NCI-H460 (cell line): ENCODE results near the gene ID4. TPM values are rescaled to one million over a fixed set of nuclear protein-coding genes. Genes with fewer than 3 reads are reported as not detected.

Source experiments
- DNase-seq: peaks from one replicate; pipeline ENCODE4 v3.0.0-alpha.2; 2016; ENCODE audit warnings: low read depth; ENCODE audit errors: extremely low read depth
- total RNA-seq: library from RNA; depleted of rRNA; stranded (reverse); fragments of >200 nt; shearing (Covaris generic); gene quantifications from 2 replicates; pipeline ENCODE4 v1.2.3, GENCODE V29; 2014

Gene ID4
- total RNA-seq, 1 experiment from 2014 or later, result 0.57 TPM

DNA sequence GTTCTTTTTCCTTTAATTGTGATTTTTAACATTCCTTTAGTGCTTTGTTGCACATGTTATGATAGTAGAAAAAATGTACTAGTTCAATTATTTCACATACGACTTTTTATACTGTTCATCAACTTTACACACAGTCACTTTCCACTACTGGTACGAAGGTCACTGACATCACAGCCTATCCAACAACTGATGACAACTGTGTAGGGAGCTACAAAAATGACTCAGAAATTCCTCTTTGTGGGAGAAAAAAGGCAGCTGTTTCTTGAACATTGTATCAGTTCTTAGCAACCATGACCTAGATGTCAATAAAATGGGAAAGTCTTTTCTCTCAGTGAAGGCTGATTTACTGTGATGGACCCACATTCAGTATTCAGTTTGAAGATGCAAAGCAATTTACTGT, 7.0 kb upstream of the ID4 start:
- no peak for DNase-seq

DNA sequence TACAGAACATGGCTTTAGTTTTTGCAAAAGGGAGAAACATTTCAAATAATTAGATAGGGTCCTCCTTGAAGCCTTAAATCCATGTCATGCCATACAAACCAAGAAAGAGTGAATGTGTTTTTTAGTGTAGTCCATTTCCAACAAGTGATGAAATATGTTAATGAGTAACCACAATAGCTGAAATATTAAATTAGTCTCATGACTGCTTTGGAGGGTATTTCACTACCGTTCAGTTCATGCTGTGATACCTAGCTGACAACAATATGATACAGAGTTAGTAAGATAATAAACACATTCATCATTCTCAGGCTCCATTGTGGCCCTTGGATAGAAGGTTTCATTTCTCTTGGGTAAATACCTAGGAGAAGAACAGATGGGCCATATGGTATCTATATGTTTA, 5.8 kb upstream of the ID4 start:
- DNase-seq, result no peak

DNA sequence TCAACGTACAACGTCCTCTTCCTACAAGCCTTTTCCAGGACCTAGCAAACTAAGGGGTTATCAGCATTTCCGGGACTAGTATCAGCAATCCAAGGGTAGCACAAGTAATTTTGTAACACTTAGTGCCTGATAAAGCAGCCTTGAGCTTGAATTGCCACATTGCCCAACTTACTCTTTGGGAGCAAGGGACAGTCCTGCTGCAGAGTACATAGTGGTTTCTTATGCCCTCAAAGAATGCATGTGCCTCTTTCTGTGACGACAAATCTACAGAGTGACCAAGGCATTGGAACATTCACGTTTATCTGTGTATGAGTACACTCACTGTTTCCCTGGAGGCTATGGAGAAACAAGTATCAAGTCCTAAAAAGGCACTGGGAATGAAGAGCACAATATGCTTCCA, 3.2 kb upstream of the ID4 start:
- DNase-seq, result no peak

DNA sequence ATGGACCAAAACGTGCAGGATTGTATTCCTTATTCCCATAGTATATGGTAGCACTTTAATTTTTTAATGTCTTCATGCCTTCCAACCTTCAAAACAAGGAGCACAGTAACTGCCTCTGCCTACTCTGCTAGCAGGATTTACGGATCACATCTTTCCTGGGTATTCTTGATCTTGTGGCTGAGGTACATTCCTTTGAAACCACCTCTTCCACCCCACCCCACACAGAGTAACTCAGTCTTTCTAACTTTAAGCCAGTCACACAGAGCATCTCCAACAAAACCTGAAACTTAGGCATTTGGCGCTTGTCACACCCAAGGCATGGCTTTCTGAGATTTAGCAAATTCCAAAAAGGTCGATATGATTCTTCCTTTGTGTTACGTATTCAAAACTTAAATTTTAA, 2.3 kb upstream of the ID4 start:
- no peak for DNase-seq

DNA sequence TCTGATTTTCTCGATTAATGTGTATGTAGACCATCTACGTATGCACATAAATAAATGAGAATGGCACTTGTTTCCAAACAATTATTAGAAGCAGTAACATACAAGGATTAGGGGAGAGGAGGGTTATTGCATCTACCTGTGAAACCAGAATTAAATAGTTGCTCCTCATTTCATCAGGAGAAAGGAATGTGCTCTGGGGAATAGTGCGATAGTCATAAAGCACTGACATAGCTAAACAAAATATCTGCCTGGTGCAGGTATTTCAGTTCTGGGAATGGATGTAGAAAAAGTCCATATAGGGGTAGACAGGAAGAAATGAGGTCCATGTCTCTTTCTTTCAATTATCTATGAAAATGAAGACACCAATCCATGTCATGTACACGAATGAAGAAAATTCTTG, 1.6 kb upstream of the ID4 start:
- DNase-seq, result no peak

DNA sequence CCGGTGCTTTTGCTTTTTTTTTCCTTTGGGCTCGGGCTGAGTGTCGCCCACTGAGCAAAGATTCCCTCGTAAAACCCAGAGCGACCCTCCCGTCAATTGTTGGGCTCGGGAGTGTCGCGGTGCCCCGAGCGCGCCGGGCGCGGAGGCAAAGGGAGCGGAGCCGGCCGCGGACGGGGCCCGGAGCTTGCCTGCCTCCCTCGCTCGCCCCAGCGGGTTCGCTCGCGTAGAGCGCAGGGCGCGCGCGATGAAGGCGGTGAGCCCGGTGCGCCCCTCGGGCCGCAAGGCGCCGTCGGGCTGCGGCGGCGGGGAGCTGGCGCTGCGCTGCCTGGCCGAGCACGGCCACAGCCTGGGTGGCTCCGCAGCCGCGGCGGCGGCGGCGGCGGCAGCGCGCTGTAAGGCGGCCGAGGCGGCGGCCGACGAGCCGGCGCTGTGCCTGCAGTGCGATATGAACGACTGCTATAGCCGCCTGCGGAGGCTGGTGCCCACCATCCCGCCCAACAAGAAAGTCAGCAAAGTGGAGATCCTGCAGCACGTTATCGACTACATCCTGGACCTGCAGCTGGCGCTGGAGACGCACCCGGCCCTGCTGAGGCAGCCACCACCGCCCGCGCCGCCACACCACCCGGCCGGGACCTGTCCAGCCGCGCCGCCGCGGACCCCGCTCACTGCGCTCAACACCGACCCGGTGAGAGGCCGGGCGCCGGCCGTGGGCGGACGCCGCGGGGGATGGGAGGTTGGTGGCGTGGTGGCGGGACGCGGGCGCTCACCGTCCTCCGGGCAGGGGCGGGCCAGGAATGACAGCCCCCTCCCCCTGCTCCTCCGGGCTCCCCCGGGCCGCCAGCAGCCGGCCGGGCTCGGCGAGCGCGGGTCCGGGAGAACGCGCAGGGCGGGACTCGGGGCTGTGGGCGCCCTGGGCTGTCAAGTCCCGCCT, 606 bp downstream of the ID4 start:
- DNase-seq, result no peak

DNA sequence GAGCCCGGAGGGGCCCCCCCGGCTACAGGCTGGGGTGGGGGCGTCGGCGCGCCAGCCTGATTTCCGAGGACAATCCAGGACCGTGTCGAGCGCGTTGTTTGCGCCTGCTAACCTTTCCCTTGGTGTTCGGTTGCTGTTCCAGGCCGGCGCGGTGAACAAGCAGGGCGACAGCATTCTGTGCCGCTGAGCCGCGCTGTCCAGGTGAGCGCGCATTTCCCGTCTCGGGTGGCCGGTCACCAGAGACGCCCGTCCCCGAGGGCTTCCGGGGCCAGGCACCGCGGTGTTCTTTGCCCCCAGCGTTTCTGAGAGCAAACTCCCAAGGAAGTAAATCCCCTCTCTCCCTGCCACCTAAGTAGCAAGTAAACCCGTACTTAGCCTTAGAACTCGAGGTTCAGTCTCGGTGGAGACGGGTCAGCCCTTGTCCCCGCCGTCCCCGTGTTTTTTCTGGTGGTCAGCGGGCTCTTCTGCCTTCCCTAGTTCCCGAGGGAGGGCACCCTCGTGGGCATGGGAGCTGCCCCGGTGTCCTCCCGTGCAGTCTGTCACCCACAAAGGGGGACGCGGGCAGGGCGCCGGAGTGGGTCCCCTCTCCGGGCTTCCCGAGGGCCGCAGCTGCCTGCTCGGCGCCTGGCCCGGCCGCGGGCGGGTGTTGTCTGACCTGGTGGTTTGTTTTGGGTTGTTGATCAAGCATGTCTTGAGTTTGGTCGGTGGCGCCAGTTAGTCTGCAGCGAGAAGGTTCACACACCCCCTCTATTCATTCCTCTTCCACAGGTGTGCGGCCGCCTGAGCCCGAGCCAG, 1.5 kb downstream of the ID4 start:
- no peak for DNase-seq

DNA sequence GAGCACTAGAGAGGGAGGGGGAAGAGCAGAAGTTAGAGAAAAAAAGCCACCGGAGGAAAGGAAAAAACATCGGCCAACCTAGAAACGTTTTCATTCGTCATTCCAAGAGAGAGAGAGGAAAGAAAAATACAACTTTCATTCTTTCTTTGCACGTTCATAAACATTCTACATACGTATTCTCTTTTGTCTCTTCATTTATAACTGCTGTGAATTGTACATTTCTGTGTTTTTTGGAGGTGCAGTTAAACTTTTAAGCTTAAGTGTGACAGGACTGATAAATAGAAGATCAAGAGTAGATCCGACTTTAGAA, 2.0 kb downstream of the ID4 start:
- no peak for DNase-seq

DNA sequence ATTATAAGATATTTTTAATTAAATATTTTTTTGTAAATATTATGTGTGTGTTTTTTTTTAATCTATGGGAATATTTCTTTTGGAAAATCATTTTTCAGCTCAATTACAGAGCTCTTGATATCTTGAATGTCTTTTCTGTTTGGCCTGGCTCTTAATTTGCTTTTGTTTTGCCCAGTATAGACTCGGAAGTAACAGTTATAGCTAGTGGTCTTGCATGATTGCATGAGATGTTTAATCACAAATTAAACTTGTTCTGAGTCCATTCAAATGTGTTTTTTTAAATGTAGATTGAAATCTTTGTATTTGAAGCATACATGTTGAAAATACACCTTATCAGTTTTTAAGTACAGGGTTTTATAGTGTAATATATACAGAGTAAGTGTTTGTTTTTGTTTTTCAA, 2.6 kb downstream of the ID4 start:
- DNase-seq, result no peak

DNA sequence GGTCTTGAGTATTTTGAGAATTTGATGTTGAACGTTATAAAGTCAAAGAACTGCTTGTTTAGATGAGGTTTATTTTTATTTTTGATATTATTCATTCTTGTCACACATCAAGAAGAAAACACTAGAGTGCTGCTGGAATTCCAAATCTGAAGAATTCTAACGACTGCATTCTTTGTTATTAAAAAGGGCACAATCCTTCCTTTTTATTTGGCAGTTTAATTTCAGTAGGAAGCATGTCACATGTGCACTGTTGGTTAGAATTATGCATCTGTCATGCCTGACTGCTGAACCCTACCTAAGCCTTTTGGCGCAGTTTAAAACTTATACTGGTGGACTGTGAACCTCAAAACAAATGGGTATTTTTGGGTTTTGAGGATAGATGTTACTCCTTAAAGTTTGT, 4.0 kb downstream of the ID4 start:
- no peak for DNase-seq

DNA sequence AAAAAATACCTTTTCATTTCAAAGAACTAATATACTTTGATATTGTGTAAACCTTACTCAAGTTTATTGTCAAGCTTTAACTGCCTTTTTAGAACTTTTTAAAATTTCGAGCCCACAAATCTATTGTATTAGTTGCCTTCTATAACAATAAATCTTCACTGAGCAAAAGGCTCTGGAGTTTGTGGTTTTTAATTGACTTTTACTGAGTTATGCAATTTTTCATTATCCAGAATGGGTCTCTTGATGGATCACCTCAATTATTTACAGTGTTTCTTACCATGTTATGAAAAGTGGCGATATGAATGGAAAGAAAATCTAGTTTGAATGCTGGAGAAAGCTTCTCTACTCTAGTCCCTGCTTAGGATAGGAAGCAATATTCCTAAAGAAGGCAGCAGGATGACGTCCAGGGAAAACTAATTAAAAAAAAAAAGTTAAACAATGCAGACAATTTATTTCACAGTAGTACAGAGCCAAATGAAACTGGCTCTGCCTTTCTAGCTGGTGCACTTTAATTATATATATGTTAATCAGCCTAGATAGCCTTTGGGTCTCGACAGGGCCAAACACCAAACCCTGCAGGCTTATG, 5.0 kb downstream of the ID4 start:
- DNase-seq, result no peak

DNA sequence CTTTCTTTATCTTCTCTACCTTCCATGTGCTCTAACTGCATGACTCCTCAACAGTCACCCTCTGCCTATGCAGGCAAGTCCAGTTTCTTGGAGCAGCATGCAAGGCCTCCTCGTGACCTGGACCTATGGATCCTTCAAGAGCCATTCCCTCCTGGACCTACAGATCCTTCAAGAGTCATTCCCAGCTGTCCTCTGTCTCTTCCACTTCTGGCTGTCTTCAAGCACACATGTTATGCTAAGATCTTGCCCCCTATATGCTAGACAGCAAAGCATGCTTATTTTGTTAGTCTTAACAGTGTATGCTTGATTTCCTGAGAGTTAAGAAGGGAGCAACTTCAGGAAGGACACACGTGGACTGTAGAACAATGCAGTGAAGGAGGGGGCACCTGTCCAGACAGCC, 7.5 kb downstream of the ID4 start:
- no peak for DNase-seq

DNA sequence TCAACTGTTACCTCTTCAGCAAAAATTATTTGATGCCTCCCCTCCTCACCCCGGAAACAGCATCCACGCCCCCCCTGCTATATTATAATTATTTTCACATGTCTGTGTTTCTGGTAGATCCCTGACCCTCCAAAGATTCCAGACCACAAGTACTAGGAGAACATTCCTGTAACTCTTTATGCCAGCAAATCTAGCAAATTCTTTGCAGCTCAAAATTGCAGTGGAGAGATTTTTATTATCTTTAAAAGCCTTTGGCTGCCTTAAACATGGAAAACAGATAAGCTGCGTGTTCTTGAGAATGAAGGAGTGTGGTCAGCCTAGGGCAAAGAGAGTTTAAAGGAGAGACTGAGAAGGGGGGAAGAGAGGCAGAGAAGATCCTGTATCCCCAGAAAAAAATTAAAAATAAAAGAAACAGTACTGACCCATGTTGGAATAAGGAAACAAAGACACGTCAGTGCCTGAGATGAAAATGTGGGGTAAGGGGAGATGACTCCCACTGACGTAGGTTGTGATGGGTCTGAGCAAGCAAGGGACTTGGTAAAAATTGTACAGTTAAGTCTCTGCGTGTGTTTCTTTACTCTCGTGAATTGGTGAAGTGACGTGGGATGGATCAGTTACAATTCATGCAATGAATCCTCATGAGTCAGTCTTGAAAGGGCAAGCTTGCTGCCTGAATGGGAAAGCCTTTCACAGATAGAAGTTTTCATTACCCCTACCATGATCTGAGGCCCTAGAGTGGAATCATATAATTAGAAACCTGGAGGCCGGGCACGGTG, 8.3 kb downstream of the ID4 start:
- DNase-seq, result no peak

DNA sequence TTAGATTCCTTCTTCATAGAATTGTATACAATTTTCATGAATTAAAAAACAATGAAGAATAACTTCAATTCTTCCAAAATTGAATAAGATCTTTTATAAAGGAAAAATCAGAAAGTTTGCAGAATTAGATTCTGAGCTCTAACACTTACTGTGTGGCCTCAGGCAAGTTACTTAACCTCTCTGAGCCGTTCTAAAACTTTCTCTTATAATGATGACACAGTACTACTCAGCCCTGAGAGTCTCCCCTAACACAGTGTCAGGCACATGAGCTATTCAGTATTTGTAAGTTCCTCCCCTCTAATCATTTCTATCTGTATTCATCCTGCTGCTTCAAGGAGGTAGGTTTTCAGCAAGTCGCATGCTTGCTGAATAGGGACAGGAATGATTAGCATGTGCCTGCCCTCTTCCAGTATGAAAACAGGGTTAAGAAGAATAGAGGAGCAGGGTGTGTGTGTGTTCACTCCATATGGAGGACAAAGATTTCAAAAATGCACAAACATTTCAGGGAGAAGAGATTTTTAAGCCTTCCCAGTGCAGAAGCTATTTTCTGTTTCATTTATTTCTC, 11.4 kb downstream of the ID4 start:
- no peak for DNase-seq

DNA sequence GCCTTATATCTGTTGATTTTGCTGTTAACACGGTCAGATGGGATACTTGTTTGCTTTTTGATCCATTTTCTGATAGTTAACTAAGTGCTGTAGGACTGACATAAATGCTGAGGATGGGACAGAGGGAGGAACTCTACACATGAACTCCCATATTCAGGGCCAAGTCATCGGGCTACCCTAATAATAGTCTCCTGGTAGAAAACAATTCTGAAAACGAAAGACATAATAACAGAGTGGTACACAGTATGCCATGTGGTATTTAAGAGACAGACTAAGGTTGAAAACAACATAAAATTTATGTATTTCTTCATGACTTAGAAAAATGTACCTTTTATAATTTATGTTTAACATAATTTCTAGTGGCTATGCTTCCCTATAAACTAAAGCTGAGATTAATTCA, 12.0 kb downstream of the ID4 start:
- no peak for DNase-seq

DNA sequence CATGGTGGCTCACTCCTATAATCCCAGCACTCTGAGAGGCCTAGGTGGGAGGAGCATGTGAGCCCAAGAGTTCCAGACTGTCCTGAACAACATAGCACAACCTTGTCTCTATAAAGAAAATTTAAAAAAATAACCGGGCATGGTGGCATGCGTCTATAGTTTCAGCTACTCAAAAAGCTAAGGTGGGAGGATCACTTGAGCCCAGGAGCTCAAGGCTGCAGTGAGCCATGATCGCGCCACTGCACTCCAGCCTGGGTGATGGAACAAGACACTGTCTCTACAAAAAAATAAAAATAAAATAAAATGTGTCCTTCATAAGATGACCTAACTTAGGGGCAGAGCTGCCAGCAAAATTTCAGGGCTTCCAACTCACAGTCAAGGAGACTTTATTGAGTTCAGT, 12.6 kb downstream of the ID4 start:
- no peak for DNase-seq

DNA sequence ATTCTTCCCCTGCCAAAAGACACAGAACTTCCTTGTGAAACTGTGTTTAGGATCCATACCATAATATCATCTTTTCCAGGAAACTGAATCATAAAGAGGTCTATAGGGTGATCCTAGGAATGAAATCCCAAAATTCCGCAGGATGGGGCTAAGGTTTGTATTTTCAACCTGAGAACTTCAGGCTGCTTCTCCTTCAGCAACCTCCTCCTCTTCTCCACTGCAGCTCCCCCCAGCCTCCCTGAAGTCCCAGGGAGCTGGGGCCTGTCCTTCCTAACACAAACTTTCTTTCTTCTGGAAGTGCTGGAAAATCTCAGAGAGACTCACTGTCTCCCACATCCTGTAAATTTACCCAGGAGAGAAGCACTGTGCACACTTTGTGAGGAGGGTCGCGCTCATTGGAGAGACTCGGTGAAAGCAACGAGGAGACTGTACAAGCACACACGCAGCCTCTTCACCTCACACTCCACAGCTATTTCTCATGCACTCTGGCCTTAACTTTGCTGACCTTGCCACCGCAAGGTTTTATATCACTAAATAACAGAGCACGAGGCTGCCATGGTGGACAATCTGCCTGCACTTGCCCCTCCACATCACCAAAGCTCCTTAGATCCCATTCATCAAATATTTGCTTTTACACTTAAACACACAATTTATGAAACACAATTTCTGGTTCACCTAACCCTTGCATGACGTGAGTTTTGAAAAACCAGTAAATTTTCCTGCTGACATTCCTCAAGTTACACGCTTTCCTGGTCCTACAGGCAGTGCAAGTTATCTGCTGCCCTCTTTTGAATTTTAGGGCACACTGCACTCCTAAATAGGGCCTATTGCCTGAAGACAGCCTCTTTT, 14.3 kb downstream of the ID4 start:
- DNase-seq, result peak; percentile 53

DNA sequence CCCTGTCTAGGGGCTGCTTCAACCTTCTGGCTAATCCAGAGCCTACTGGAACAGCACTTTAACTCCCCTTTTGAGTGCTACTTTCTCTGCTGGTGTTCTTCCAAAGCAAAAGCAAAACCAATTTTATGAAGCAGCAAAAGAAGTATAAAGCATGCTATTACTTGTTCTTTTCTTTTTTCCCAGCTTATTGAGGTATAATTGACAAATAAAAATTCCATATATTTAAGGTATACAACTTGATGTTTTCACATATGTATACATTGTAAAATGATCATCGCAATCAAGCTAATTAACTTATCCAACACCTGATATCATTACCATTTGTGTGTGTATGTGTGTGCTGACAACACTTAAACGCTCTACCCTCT, 14.9 kb downstream of the ID4 start:
- no peak for DNase-seq

DNA sequence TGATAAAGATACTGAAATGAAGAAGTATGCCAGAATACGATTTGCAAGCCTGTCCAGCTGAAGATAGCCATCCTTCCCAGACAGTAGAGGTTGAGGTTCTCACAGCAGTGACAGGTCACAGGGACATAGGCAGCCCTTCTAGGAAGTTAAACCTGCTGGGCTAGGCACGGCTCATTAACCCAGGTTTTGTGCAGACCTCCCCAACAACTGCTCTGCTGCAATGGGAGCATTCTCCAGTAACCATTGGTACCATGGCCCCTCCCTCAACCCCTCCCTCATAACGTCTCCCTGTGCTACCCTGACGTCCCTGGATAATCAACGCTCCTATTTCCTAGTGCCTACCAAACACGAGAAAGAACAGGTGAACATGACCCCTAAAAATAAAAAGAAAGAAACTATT, 15.8 kb downstream of the ID4 start:
- DNase-seq, result no peak
